A673 (cell line): ENCODE measurements around the gene INMT. TPM values are rescaled to one million over a fixed set of nuclear protein-coding genes. Genes with fewer than 3 reads are reported as not detected.

ENCODE experiments used
- BruUV-seq: library from RNA; stranded (reverse); fragments of 400-500 nt; replicated peaks from 2 replicates; lab custom pipeline; 2021; lab: Mats Ljungman, UMichigan
- CTCF ChIA-PET: fragments of 300-600 bp; sonication (Branson Sonifier 250); formaldehyde crosslinking; loops from one replicate; lab custom pipeline; 2022; ENCODE audit warnings: antibody characterized with exemption; lab: Charles Lee
- POLR2A ChIA-PET: fragments of 300-600 bp; sonication (Branson Sonifier 250); formaldehyde crosslinking; loops from one replicate; lab custom pipeline; 2022; ENCODE audit warnings: antibody characterized with exemption; ENCODE audit not compliant: low non-redundant PET; lab: Charles Lee
- DNase-seq: peaks from one replicate; pipeline ENCODE4 v3.0.0-alpha.2; 2015; ENCODE audit warnings: low spot score
- H3K27ac ChIP-seq: fragments of 200-600 bp; sonication (generic); 2 replicates; pipeline ENCODE4 v1.5.1; 2016; ENCODE audit warnings: mixed run types, low read depth, mild to moderate bottlenecking, mixed read lengths, antibody characterized with exemption, low read length; ENCODE audit not compliant: poor library complexity, severe bottlenecking
- H3K27me3 ChIP-seq: fragments of 200-600 bp; sonication (generic); replicated peaks from 2 replicates; pipeline ENCODE4 v1.6.1; 2017; ENCODE audit warnings: mixed run types, low read depth, mild to moderate bottlenecking, mixed read lengths, antibody characterized with exemption, low read length; ENCODE audit not compliant: insufficient read depth, poor library complexity
- H3K36me3 ChIP-seq: fragments of 200-600 bp; sonication (generic); 2 replicates; pipeline ENCODE4 v1.6.1; 2016; ENCODE audit warnings: mixed run types, mild to moderate bottlenecking, mixed read lengths, antibody characterized with exemption, low read length; ENCODE audit not compliant: insufficient read depth, poor library complexity, severe bottlenecking
- H3K4me1 ChIP-seq: fragments of 200-600 bp; sonication (generic); 2 replicates; pipeline ENCODE4 v1.6.1; 2017; ENCODE audit warnings: mixed run types, mild to moderate bottlenecking, mixed read lengths, antibody characterized with exemption, low read length; ENCODE audit not compliant: insufficient read depth, poor library complexity, severe bottlenecking
- H3K4me3 ChIP-seq: fragments of 200-600 bp; sonication (generic); 2 replicates; pipeline ENCODE4 v1.5.1; 2016; ENCODE audit warnings: low read depth, mixed run types, mild to moderate bottlenecking, mixed read lengths, low read length; ENCODE audit not compliant: poor library complexity, severe bottlenecking
- H3K9me3 ChIP-seq: fragments of 200-600 bp; sonication (generic); 2 replicates; pipeline ENCODE4 v1.6.1; 2016; ENCODE audit warnings: mixed run types, low read depth, mild to moderate bottlenecking, mixed read lengths, antibody characterized with exemption, low read length; ENCODE audit not compliant: poor library complexity, severe bottlenecking
- CTCF ChIP-seq: fragments of 300-800, 200-600 bp; sonication (generic); conservative IDR thresholded peaks from 2 replicates; pipeline ENCODE4 v1.5.1; 2017; ENCODE audit warnings: low read depth, mild to moderate bottlenecking, antibody characterized with exemption, low read length, moderate library complexity, mixed read lengths
- EZH2 ChIP-seq: fragments of 200-600 bp; sonication (generic); IDR thresholded peaks from 2 replicates; pipeline ENCODE4 v1.6.1; 2017; ENCODE audit warnings: borderline replicate concordance, low read depth, mild to moderate bottlenecking, mixed read lengths, antibody characterized with exemption, low read length; ENCODE audit not compliant: poor library complexity, severe bottlenecking
- intact Hi-C: fragments of 100-400 bp; cut with micrococcal nuclease; formaldehyde crosslinking; loops from one replicate; pipeline ENCODE4 v1.10.0; 2022; ENCODE audit not compliant: unreplicated experiment
- total RNA-seq: library from RNA; stranded (reverse); gene quantifications from 2 replicates; pipeline ENCODE4 v1.2.3, GENCODE V29; 2021

Gene INMT
- total RNA-seq, 1 experiment from 2014 or later: 0.17 TPM

- TF ChIP-seq EZH2: no peak
- TF ChIP-seq CTCF: no peak
- BruUV-seq: no TSS peak
- H3K27me3 ChIP-seq: peaks cover 25% of the 10 kb centered on the region
- no peak for DNase-seq
- no peak overlapping the region for H3K27ac ChIP-seq
- H3K4me1 ChIP-seq: no peaks in the 10 kb centered on the region
- intact Hi-C loops: no loop called here
- H3K9me3 ChIP-seq: no peaks in the 10 kb centered on the region
- CTCF ChIA-PET: no interaction called here
- H3K36me3 ChIP-seq: no peaks in the 10 kb centered on the region
- POLR2A ChIA-PET: interaction anchor here (0.6 kb wide), 1 partner anchor 510 kb away, joined by 3 read pairs; no protein-coding TSS in a partner anchor
- no peak overlapping the region for H3K4me3 ChIP-seq
These were observed 25.5 kb upstream of the INMT start for GRCh38 chr7:30726296-30727006.

GRCh38 chr7:30727061-30727945, 24.6 kb upstream of the INMT start:
- intact Hi-C loops: no loop called here
- BruUV-seq: no TSS peak
- Histone ChIP-seq H3K27me3 (peaks cover 23% of the 10 kb centered on the region), H3K4me1 (no peaks in the 10 kb centered on the region), H3K4me3 (no peak overlapping the region), H3K27ac (no peak overlapping the region), H3K36me3 (no peaks in the 10 kb centered on the region), H3K9me3 (no peaks in the 10 kb centered on the region)
- CTCF ChIA-PET: no interaction called here
- POLR2A ChIA-PET: no interaction called here
- no peak for TF ChIP-seq CTCF
- no peak for TF ChIP-seq EZH2
- DNase-seq: no peak

GRCh38 chr7:30728591-30729100, 23.3 kb upstream of the INMT start:
- H3K4me1 ChIP-seq: no peaks in the 10 kb centered on the region
- no peak overlapping the region for H3K4me3 ChIP-seq
- peaks cover 19% of the 10 kb centered on the region for H3K27me3 ChIP-seq
- no peaks in the 10 kb centered on the region for H3K9me3 ChIP-seq
- DNase-seq: no peak
- H3K36me3 ChIP-seq: no peaks in the 10 kb centered on the region
- ChIA-PET CTCF (no interaction called here), POLR2A (no interaction called here)
- intact Hi-C loops: no loop called here
- TF ChIP-seq CTCF (no peak), EZH2 (no peak)
- no peak overlapping the region for H3K27ac ChIP-seq
- no TSS peak for BruUV-seq
